Measurements from ENCODE around the gene SLC9A1.

The SLC9A1 gene

GRCh38 chr1:27144920-27145661 lies 9.8 kb downstream of the SLC9A1 start (continued):
- TF ChIP-seq KLF7 (tag by site-specific recombination; IDR thresholded peaks at IDR 0.05; ENCODE audit: borderline replicate concordance) (no peak), ZNF426 (tag by site-specific recombination; IDR thresholded peaks at IDR 0.05) (no peak), REPIN1 (tag by site-specific recombination; IDR thresholded peaks at IDR 0.05; ENCODE audit: low read depth) (no peak), ZNF449 (tag by site-specific recombination; IDR thresholded peaks at IDR 0.05) (no peak), ZNF335 (tag by site-specific recombination; conservative IDR thresholded peaks at IDR 0.05) (no peak), ZNF664 (tag by site-specific recombination; IDR thresholded peaks at IDR 0.05) (no peak), ZNF16 (tag by site-specific recombination; IDR thresholded peaks at IDR 0.05; ENCODE audit: low read depth) (no peak)

DNA sequence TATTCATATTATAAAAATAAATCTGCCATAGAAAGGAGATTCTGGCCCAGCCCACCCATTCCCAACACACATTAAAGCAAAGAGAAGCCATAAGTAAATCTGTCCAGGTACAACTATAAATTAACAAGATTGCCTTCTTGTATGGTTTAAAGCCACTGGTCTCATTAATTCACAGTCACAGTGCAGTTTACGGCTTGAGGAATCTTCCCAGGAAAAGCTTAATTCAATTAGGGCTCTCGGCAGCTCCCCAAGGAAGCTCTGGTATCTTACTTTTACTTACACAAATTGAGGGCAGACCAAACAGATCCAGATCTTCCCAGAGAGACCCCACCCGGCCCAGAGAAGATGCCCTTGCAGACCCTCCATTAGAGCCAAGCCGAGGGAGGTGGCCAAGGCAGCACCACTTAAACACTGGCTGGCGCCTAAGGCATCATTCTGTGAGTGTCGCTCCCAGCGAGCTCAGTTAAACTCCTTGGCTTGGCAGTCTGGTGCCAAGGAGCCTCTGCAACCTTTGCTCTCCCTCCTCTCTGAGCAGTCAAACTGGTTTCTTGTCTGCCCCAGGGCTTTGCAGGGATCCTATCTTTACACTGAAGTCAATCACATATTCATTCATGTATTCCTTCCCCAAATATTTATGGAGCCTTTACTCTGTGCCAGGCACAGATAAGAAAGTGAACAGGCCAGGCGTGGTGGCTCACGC lies 10.7 kb downstream of the SLC9A1 start:
- peaks cover 13% of the 10 kb centered on the region for H3K4me1 ChIP-seq (ENCODE audit: control insufficient read depth, insufficient read depth, low read length)
- H3K9me3 ChIP-seq (ENCODE audit: control insufficient read depth, insufficient read depth, low read depth, low read length): no peaks in the 10 kb centered on the region
- no peak overlapping the region for H3K4me3 ChIP-seq (ENCODE audit: low read depth, low read length)
- no peak overlapping the region for H3K27ac ChIP-seq (ENCODE audit: extremely low read depth, low read depth, low read length)
- CTCF ChIA-PET: interaction anchor here (0.6 to 2.3 kb wide), 5 partner anchors 32 to 147 kb away, joined by 3 to 7 read pairs (median 4); no protein-coding TSS in a partner anchor
- POLR2A ChIA-PET: interaction anchor here (4.9 kb wide), 1 partner anchor 10 kb away, joined by 71 read pairs; the partner anchor contains the start of gene SLC9A1
- H3K36me3 ChIP-seq (ENCODE audit: control insufficient read depth in 2 of 2, insufficient read depth in 1 of 2, low read length in 2 of 2): peaks cover 0 to 14% of the 10 kb centered on the region in 2 experiments; a peak in 1 of 3 replicates
- TF ChIP-seq, protein P1, sequence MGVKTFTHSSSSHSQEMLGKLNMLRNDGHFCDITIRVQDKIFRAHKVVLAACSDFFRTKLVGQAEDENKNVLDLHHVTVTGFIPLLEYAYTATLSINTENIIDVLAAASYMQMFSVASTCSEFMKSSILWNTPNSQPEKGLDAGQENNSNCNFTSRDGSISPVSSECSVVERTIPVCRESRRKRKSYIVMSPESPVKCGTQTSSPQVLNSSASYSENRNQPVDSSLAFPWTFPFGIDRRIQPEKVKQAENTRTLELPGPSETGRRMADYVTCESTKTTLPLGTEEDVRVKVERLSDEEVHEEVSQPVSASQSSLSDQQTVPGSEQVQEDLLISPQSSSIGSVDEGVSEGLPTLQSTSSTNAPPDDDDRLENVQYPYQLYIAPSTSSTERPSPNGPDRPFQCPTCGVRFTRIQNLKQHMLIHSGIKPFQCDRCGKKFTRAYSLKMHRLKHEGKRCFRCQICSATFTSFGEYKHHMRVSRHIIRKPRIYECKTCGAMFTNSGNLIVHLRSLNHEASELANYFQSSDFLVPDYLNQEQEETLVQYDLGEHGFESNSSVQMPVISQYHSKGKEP (tag by site-specific recombination; IDR thresholded peaks at IDR 0.05): no peak
- TF ChIP-seq AEBP2 (tag by site-specific recombination; IDR thresholded peaks at IDR 0.05; ENCODE audit: borderline replicate concordance) (no peak), KLF7 (tag by site-specific recombination; IDR thresholded peaks at IDR 0.05; ENCODE audit: borderline replicate concordance) (no peak), ZNF830 (tag by site-specific recombination; IDR thresholded peaks at IDR 0.05; ENCODE audit: low read depth) (no peak), ZNF280C (tag by site-specific recombination; IDR thresholded peaks at IDR 0.05) (no peak), ZBTB48 (tag by site-specific recombination; IDR thresholded peaks at IDR 0.05) (no peak), ZNF138 (tag by site-specific recombination; IDR thresholded peaks at IDR 0.05; ENCODE audit: borderline replicate concordance) (no peak), ZBTB10 (tag by site-specific recombination; IDR thresholded peaks at IDR 0.05) (no peak), ZNF624 (tag by site-specific recombination; IDR thresholded peaks at IDR 0.05) (no peak), KLF8 (tag by site-specific recombination; IDR thresholded peaks at IDR 0.05) (no peak), ZNF585B (tag by site-specific recombination; IDR thresholded peaks at IDR 0.05) (no peak), ZBTB21 (tag by site-specific recombination; IDR thresholded peaks at IDR 0.05) (no peak), SCRT1 (tag by site-specific recombination; IDR thresholded peaks at IDR 0.05; ENCODE audit: borderline replicate concordance) (no peak)
- TF ChIP-seq, protein P2, sequence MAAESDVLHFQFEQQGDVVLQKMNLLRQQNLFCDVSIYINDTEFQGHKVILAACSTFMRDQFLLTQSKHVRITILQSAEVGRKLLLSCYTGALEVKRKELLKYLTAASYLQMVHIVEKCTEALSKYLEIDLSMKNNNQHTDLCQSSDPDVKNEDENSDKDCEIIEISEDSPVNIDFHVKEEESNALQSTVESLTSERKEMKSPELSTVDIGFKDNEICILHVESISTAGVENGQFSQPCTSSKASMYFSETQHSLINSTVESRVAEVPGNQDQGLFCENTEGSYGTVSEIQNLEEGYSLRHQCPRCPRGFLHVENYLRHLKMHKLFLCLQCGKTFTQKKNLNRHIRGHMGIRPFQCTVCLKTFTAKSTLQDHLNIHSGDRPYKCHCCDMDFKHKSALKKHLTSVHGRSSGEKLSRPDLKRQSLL (tag by site-specific recombination; IDR thresholded peaks at IDR 0.05): no peak

Data from HEK293 (cell line).